ENCODE data around the gene FTL. TPM values are rescaled to one million over a fixed set of nuclear protein-coding genes. Genes with fewer than 3 reads are reported as not detected.

The FTL gene
- total RNA-seq, 2 donors from 2014 or later = 1,784 to 3,181 TPM

GRCh38 chr19:48933382-48933932 is 31.7 kb upstream of the FTL start, which contains the start of gene DHDH:
Gene DHDH (plus strand): TSS chr19:48933699. CDS start chr19:48933722, 23 bp downstream.
- H3K9ac ChIP-seq (ENCODE audit: extremely low read depth, low read length, poor library complexity, severe bottlenecking) = no peak within 1 kb of the TSS

DNA sequence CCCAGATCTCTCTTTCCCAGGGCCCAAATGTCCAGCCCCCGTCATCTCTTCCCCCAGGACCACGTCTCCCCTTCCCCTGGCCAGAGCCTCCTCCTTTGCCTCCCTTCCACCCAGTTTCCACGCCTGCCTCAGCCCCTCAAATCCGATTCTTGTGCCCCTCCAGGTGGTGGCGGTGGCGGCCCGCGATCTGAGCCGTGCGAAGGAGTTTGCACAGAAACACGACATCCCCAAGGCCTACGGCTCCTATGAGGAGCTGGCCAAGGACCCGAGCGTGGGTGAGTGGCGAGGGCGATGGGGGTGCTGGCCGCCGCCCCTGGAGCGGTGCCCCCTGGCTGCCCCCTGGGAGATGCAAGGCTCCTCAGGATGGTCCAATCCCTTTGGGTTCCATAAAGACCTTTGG is 30.3 kb upstream of the FTL start:
- Mint-ChIP-seq H3K9me3 (no peaks in the 10 kb centered on the region), H3K4me1 (peaks cover 15% of the 10 kb centered on the region), H3K27me3 (ENCODE audit: insufficient read depth) (peaks cover 39% of the 10 kb centered on the region), H3K4me3 (no peak overlapping the region), H3K27ac (no peak overlapping the region), H3K36me3 (ENCODE audit: low read depth) (no peaks in the 10 kb centered on the region)
- 84 to 90% methylated on average over 14 to 19 of the region's 19 CpGs for WGBS, 2 experiments (ENCODE audit: insufficient coverage in 1 of 2, insufficient read length in 1 of 2)
- Histone ChIP-seq H3K9me3 (ENCODE audit: control insufficient read depth, low read length) (no peaks in the 10 kb centered on the region), H3K4me1 (ENCODE audit: control insufficient read depth, insufficient read depth, low read length) (no peaks in the 10 kb centered on the region), H3K27me3 (ENCODE audit: control insufficient read depth, insufficient read depth, low read length, poor library complexity, severe bottlenecking) (peaks cover 30% of the 10 kb centered on the region), H3K9ac (ENCODE audit: extremely low read depth, low read length, poor library complexity, severe bottlenecking) (no peak overlapping the region), H3K27ac (ENCODE audit: low read depth, low read length) (no peak overlapping the region), H3K4me3 (ENCODE audit: low read length) (no peak overlapping the region), H3K36me3 (ENCODE audit: control insufficient read depth, insufficient read depth, low read length) (no peaks in the 10 kb centered on the region)
- TF ChIP-seq, protein P1, sequence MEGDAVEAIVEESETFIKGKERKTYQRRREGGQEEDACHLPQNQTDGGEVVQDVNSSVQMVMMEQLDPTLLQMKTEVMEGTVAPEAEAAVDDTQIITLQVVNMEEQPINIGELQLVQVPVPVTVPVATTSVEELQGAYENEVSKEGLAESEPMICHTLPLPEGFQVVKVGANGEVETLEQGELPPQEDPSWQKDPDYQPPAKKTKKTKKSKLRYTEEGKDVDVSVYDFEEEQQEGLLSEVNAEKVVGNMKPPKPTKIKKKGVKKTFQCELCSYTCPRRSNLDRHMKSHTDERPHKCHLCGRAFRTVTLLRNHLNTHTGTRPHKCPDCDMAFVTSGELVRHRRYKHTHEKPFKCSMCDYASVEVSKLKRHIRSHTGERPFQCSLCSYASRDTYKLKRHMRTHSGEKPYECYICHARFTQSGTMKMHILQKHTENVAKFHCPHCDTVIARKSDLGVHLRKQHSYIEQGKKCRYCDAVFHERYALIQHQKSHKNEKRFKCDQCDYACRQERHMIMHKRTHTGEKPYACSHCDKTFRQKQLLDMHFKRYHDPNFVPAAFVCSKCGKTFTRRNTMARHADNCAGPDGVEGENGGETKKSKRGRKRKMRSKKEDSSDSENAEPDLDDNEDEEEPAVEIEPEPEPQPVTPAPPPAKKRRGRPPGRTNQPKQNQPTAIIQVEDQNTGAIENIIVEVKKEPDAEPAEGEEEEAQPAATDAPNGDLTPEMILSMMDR (conservative IDR thresholded peaks at IDR 0.05) = peak; percentile 56
- peak; percentile 78 for DNase-seq

More at GRCh38 chr19:48933382-48933932, 31.7 kb upstream of the FTL start, which contains the start of gene DHDH:
- Histone ChIP-seq H3K4me3 (ENCODE audit: low read length) (peak within 1 kb of the TSS; percentile 81), H3K27ac (ENCODE audit: low read depth, low read length) (no peak within 1 kb of the TSS), H3K27me3 (ENCODE audit: control insufficient read depth, insufficient read depth, low read length, poor library complexity, severe bottlenecking) (peaks cover 30% of the 10 kb centered on the region), H3K36me3 (ENCODE audit: control insufficient read depth, insufficient read depth, low read length) (no peaks in the 10 kb centered on the region), H3K9me3 (ENCODE audit: control insufficient read depth, low read length) (no peaks in the 10 kb centered on the region), H3K4me1 (ENCODE audit: control insufficient read depth, insufficient read depth, low read length) (no peaks in the 10 kb centered on the region)
- H3K36me3 Mint-ChIP-seq (ENCODE audit: low read depth) = no peaks in the 10 kb centered on the region
- peak within 1 kb of the TSS; percentile 56 for H3K4me3 Mint-ChIP-seq
- H3K27me3 Mint-ChIP-seq (ENCODE audit: insufficient read depth) = peaks cover 39% of the 10 kb centered on the region
- TF ChIP-seq, protein P1 (conservative IDR thresholded peaks at IDR 0.05) = no peak
- H3K27ac Mint-ChIP-seq = peak within 1 kb of the TSS; percentile 68
- no peaks in the 10 kb centered on the region for H3K9me3 Mint-ChIP-seq
- DNase-seq = peak; percentile 98
- peaks cover 15% of the 10 kb centered on the region for H3K4me1 Mint-ChIP-seq
- 0% methylated on average over 3 to 40 of the region's 43 CpGs for WGBS, 2 experiments (ENCODE audit: insufficient coverage in 1 of 2, insufficient read length in 1 of 2)

GRCh38 chr19:48935864-48936263 is 29.2 kb upstream of the FTL start:
- Histone ChIP-seq H3K27me3 (ENCODE audit: control insufficient read depth, insufficient read depth, low read length, poor library complexity, severe bottlenecking) (peaks cover 30% of the 10 kb centered on the region), H3K36me3 (ENCODE audit: control insufficient read depth, insufficient read depth, low read length) (no peaks in the 10 kb centered on the region), H3K9ac (ENCODE audit: extremely low read depth, low read length, poor library complexity, severe bottlenecking) (no peak overlapping the region), H3K4me1 (ENCODE audit: control insufficient read depth, insufficient read depth, low read length) (no peaks in the 10 kb centered on the region), H3K27ac (ENCODE audit: low read depth, low read length) (no peak overlapping the region), H3K4me3 (ENCODE audit: low read length) (no peak overlapping the region), H3K9me3 (ENCODE audit: control insufficient read depth, low read length) (no peaks in the 10 kb centered on the region)
- no peak overlapping the region for H3K4me3 Mint-ChIP-seq
- no peak for DNase-seq
- peaks cover 38% of the 10 kb centered on the region for H3K27me3 Mint-ChIP-seq (ENCODE audit: insufficient read depth)
- peaks cover 4% of the 10 kb centered on the region for H3K9me3 Mint-ChIP-seq
- no peak overlapping the region for H3K27ac Mint-ChIP-seq
- 95 to 98% methylated on average over 25 of the region's 25 CpGs for WGBS, 2 experiments (ENCODE audit: insufficient coverage in 1 of 2, insufficient read length in 1 of 2)
- TF ChIP-seq, protein P1 (conservative IDR thresholded peaks at IDR 0.05) = no peak
- peaks cover 15% of the 10 kb centered on the region for H3K4me1 Mint-ChIP-seq
- H3K36me3 Mint-ChIP-seq (ENCODE audit: low read depth) = no peaks in the 10 kb centered on the region

All from endodermal cell (in vitro differentiated cells).